ENCODE data around the gene HS3ST3A1. TPM values are rescaled to one million over a fixed set of nuclear protein-coding genes. Genes with fewer than 3 reads are reported as not detected.

Gene HS3ST3A1
- total and polyA plus RNA-seq, 2 experiments from 2014 or later, result 1.2 to 1.5 TPM

GRCh38 chr17:13534946-13535345, 66.8 kb downstream of the HS3ST3A1 start:
- no peak overlapping the region for H2AFZ ChIP-seq
- no peaks in the 10 kb centered on the region for H3K36me3 ChIP-seq (replicated peaks; ENCODE audit: insufficient read depth, low read depth)
- no peaks in the 10 kb centered on the region for H3K9me2 ChIP-seq (replicated peaks; ENCODE audit: insufficient read depth)
- no peaks in the 10 kb centered on the region for H3K79me2 ChIP-seq
- no peaks in the 10 kb centered on the region for H4K20me1 ChIP-seq (ENCODE audit: insufficient read depth, poor library complexity, severe bottlenecking)
- no peaks in the 10 kb centered on the region for H3K27me3 ChIP-seq
- no peak for DNase-seq (ENCODE audit: low spot score)
- no peak overlapping the region for H3K27ac ChIP-seq
- no peak overlapping the region for H3K4me3 ChIP-seq
- 89% methylated on average over 1 of the region's 1 CpG for WGBS (ENCODE audit: low lambda C conversion rate, missing lambda C conversion rate)
- no peaks in the 10 kb centered on the region for H3K4me1 ChIP-seq (ENCODE audit: insufficient read depth)
- no peak for TF ChIP-seq EZH2phosphoT487 (IDR thresholded peaks at IDR 0.05; ENCODE audit: low read depth, severe bottlenecking, unreplicated experiment)
- TF ChIP-seq EZH2 (IDR thresholded peaks at IDR 0.05; ENCODE audit: borderline replicate concordance), result no peak
- no peak for TF ChIP-seq CTCF (IDR thresholded peaks at IDR 0.05; ENCODE audit: poor library complexity)
- peaks cover 5% of the 10 kb centered on the region for H3K9me3 ChIP-seq (ENCODE audit: low read depth)
- no peak overlapping the region for H3K4me2 ChIP-seq

GRCh38 chr17:13531721-13532120, 70.0 kb downstream of the HS3ST3A1 start:
- Histone ChIP-seq H3K27ac (no peak overlapping the region), H3K4me3 (no peak overlapping the region), H3K36me3 (replicated peaks; ENCODE audit: insufficient read depth, low read depth) (no peaks in the 10 kb centered on the region), H3K4me1 (ENCODE audit: insufficient read depth) (no peaks in the 10 kb centered on the region), H3K9me2 (replicated peaks; ENCODE audit: insufficient read depth) (no peaks in the 10 kb centered on the region), H4K20me1 (ENCODE audit: insufficient read depth, poor library complexity, severe bottlenecking) (no peaks in the 10 kb centered on the region), H3K4me2 (no peak overlapping the region), H3K9me3 (ENCODE audit: low read depth) (peaks cover 5% of the 10 kb centered on the region), H2AFZ (no peak overlapping the region), H3K79me2 (no peaks in the 10 kb centered on the region), H3K27me3 (no peaks in the 10 kb centered on the region)
- DNase-seq (ENCODE audit: low spot score), result no peak
- TF ChIP-seq EZH2 (IDR thresholded peaks at IDR 0.05; ENCODE audit: borderline replicate concordance) (no peak), CTCF (IDR thresholded peaks at IDR 0.05; ENCODE audit: poor library complexity) (no peak), EZH2phosphoT487 (IDR thresholded peaks at IDR 0.05; ENCODE audit: low read depth, severe bottlenecking, unreplicated experiment) (no peak)
- WGBS (ENCODE audit: low lambda C conversion rate, missing lambda C conversion rate), result 97% methylated on average over 2 of the region's 2 CpGs

- no peaks in the 10 kb centered on the region for H3K27me3 ChIP-seq
- no peak overlapping the region for H3K4me3 ChIP-seq
- H3K9me2 ChIP-seq (replicated peaks; ENCODE audit: insufficient read depth), result no peaks in the 10 kb centered on the region
- H3K79me2 ChIP-seq, result no peaks in the 10 kb centered on the region
- no peaks in the 10 kb centered on the region for H3K9me3 ChIP-seq (ENCODE audit: low read depth)
- TF ChIP-seq EZH2phosphoT487 (IDR thresholded peaks at IDR 0.05; ENCODE audit: low read depth, severe bottlenecking, unreplicated experiment), result no peak
- no peak for TF ChIP-seq EZH2 (IDR thresholded peaks at IDR 0.05; ENCODE audit: borderline replicate concordance)
- TF ChIP-seq CTCF (IDR thresholded peaks at IDR 0.05; ENCODE audit: poor library complexity), result no peak
- no peaks in the 10 kb centered on the region for H4K20me1 ChIP-seq (ENCODE audit: insufficient read depth, poor library complexity, severe bottlenecking)
- 77% methylated on average over 3 of the region's 3 CpGs for WGBS (ENCODE audit: low lambda C conversion rate, missing lambda C conversion rate)
- no peaks in the 10 kb centered on the region for H3K4me1 ChIP-seq (ENCODE audit: insufficient read depth)
- H2AFZ ChIP-seq, result no peak overlapping the region
- no peak for DNase-seq (ENCODE audit: low spot score)
- H3K36me3 ChIP-seq (replicated peaks; ENCODE audit: insufficient read depth, low read depth), result no peaks in the 10 kb centered on the region
- H3K4me2 ChIP-seq, result no peak overlapping the region
- H3K27ac ChIP-seq, result no peak overlapping the region
These were observed 75.9 kb downstream of the HS3ST3A1 start for GRCh38 chr17:13525876-13526275.

GRCh38 chr17:13523164-13523563, 78.6 kb downstream of the HS3ST3A1 start:
- no peak for DNase-seq (ENCODE audit: low spot score)
- H3K9me3 ChIP-seq (ENCODE audit: low read depth), result no peaks in the 10 kb centered on the region
- H3K4me3 ChIP-seq, result no peak overlapping the region
- H3K4me2 ChIP-seq, result no peak overlapping the region
- no peak overlapping the region for H3K27ac ChIP-seq
- WGBS (ENCODE audit: low lambda C conversion rate, missing lambda C conversion rate), result 89% methylated on average over 5 of the region's 5 CpGs
- H4K20me1 ChIP-seq (ENCODE audit: insufficient read depth, poor library complexity, severe bottlenecking), result no peaks in the 10 kb centered on the region
- H3K4me1 ChIP-seq (ENCODE audit: insufficient read depth), result no peaks in the 10 kb centered on the region
- no peaks in the 10 kb centered on the region for H3K36me3 ChIP-seq (replicated peaks; ENCODE audit: insufficient read depth, low read depth)
- H2AFZ ChIP-seq, result no peak overlapping the region
- H3K79me2 ChIP-seq, result no peaks in the 10 kb centered on the region
- TF ChIP-seq EZH2phosphoT487 (IDR thresholded peaks at IDR 0.05; ENCODE audit: low read depth, severe bottlenecking, unreplicated experiment), result no peak
- TF ChIP-seq EZH2 (IDR thresholded peaks at IDR 0.05; ENCODE audit: borderline replicate concordance), result no peak
- no peak for TF ChIP-seq CTCF (IDR thresholded peaks at IDR 0.05; ENCODE audit: poor library complexity)
- H3K9me2 ChIP-seq (replicated peaks; ENCODE audit: insufficient read depth), result no peaks in the 10 kb centered on the region
- no peaks in the 10 kb centered on the region for H3K27me3 ChIP-seq
